GM18873 (cell line): ENCODE measurements around the gene GPLD1.

Source experiments
- ATAC-seq: cut with Tn5 transposase; IDR thresholded peaks from one replicate; pipeline ENCODE4 v1.9.1; 2021; ENCODE audit warnings: mild to moderate bottlenecking, moderate library complexity, moderate number of reproducible peaks; ENCODE audit not compliant: unreplicated experiment, low FRiP score

The GPLD1 gene

DNA sequence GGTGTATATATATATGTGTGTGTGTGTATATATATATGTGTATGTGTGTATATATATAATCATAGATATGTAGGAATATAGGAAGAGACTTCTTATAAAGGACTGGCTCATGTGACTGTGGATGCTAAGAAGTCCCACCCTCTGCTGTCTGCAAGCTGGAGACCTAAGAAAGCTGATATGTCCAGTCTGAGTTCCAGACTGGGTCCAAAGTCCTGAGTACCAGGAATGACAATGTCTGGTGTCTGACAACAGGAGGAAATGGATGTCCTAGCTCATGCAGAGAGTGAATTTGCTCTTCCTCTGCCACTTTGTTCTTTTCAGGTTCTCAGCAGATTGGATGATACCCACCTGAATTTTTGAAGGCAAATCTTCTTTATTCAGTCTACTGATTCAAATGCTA lies 12.5 kb upstream of the GPLD1 start:
- ATAC-seq = no peak

DNA sequence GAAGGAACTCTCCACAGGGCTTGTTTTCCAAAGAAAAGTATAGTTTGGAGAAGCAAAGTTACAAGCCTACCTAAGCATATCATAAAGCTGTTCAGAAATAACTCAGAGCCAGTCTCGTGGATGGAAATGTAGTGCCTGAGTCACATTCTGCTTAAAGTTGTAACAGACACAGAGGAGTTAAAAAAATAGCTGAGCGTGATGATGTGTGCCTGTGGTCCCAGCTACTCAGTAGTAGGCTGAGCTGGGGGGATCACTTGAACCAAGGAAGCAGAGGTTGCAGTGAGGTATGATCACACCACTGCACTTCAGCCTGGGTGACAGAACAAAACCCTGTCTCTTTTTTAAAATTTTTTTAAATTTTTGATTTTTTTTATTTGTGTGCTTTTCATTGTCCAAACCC lies 12.0 kb upstream of the GPLD1 start:
- ATAC-seq = no peak

DNA sequence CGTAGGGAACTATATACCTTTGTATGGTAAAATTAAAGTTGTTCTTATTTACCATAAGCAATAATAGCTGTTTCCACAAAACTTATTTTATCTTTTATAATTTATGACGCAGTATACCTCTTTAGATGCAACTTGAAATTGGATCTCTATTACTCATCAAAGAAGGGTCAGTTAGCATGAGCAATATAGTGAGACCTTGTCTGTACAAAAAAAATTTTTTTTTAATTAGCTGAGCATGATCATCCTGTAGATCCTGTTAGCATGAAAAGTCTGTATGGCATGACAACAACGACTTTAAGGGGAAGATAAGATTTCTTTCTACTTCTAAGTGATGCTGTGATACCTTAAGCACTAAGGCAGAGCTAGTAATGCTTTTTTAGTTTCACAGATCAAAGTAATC lies 11.3 kb upstream of the GPLD1 start:
- ATAC-seq = no peak

DNA sequence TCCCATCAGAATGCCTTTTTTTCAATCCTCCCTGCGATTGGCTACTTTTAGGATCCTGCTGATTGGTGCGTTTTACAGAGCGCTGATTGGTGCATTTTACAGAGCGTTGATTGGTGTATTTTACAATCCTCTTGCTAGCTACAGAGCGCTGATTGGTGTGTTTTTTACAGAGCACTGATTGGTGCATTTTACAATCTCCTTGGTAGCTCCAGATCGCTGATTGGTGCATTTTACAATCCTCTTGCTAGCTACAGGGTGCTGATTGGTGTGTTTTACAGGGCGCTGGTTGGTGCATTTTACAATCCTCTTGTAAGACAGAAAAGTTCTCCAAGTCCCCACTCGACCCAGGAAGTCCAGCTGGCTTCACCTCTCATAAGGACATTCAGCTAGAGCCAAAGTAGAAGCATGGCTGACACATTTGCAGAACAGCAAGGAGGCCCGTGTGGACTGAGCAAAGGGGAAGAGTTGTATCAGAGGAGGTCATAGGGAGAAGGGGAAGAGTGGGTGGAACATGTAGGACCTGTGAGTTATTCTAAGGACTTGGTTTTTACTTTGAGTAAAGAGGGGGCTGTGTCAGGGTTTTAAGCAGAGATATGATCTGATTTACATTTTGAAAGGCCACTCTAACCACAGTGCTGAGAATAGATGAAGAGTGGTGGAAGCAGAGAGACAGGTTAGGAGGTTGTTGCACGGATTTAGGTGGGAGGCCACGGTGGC lies 8.0 kb upstream of the GPLD1 start:
- ATAC-seq = no peak

DNA sequence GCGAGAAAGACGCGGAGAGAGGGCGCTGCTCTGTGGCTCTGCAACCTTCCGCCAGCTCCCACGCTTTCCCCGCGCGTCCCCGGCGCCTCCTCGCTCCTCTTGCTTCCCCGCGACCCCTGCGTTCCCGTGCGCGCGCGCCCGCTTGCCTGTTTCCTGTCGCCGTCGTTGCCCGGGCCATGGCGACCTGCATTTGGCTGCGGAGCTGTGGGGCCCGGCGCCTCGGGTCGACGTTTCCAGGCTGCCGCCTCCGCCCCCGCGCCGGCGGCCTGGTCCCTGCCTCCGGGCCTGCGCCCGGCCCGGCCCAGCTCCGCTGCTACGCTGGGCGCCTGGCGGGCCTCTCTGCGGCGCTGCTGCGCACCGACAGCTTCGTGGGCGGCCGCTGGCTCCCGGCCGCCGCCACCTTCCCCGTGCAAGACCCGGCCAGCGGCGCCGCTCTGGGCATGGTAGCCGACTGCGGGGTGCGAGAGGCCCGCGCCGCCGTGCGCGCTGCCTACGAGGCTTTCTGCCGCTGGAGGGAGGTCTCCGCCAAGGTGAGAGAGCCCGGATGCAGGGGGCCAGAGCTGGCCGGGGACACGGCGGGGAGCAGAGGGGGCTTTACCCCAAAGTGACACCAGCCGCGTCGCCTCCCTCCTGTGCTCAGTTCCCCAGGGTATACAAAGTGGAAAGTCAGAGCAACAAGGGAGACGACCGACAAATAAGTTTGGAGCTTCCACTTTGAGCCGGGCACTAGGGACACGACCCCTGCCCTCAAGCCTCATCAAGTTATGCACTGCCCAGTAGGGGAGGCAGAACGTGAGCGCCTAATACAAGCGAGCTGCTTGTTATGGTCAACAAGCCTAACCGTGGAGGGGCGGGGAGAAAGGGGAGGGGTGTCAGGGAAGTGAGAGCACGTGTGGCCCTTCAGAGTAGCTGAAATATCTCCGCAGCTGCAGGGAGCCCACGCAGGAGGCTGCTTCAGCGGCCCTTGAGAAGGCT lies 5.7 kb upstream of the GPLD1 start, which contains the start of gene ALDH5A1:
Gene ALDH5A1, plus strand, starts transcription at position 149 of the 975 bp plus-strand sequence. Its CDS starts 28 bp downstream, at position 177.
- ATAC-seq = peak; percentile 64

DNA sequence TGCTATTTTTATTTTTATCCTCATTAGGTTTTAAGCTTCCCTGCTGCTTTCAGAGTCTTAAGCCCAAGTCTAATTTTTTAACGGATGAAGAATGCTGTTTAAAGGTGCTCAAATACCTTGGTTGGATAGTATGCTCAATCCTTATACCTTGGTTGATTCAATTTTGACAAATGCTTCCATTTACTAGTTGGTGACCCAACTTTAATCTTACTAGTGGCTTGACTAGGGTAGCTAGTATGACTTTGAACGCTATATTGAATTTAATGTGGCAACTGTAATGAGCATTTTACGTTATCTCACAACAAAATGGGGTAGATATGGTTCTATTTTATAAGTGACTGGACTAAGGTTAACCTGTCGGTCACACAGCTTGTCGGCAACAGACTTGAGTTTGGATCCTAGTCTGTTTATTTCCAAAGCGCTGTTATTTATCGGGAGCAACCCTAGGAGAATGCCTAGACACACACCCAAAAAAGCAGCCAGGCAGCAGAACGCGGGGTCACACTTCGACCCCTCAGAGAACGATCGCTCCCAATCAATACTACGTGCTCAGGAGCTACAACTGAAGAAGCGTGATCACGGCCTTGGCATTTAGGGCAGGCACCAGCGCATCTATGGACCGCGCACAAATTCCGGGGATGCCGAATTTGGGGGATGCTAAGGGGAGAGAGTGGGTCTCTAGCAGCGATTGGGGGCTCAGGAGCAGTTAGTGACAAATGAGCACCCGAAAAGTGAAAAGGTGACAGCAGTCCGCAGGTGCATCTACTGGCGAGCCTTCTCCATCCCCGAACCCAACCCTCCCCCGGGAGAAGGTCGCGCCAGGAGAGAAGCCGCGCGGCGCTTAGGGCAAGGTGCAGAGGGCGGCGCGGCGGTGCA lies 4.8 kb upstream of the GPLD1 start:
- peak; percentile 4 for ATAC-seq

DNA sequence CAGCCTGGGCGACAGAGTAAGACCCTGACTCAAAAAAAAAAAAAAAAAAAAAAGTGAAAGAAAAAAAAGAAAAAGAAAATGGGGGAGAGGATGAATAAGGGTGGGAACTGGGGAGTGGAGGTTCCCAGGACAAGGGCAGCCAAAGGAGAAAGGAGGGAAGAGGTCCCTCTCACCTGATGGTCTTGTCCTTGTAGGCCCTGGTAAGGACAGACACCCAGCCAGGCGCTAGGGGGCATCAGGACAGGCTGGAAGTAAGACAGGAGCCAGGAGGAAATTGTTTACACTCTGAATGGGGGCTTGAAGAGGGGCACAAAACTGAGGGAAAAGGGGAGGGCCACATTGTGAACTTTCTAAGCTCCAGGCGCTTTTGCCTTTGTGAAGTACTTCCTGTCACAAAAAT lies 3.1 kb upstream of the GPLD1 start:
- no peak for ATAC-seq

DNA sequence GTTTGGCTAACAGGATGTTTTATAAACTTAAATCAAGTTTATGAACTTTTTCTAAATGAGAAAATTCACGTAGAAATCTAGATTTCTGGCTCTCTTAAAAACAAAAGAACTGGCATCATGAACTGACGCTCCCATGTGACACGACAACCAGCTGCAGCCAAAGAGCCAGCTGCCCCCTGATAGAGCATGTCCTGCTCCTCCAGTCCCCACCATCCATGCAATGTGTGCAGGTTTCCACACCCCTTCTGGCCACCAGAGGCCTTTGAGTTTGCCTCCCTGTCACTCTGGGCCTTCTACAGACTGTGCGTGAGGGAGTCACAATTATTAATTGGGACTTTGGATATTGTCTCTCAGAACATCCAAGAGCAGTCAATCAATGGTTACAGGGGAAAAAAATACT lies 1.6 kb upstream of the GPLD1 start:
- ATAC-seq = no peak

DNA sequence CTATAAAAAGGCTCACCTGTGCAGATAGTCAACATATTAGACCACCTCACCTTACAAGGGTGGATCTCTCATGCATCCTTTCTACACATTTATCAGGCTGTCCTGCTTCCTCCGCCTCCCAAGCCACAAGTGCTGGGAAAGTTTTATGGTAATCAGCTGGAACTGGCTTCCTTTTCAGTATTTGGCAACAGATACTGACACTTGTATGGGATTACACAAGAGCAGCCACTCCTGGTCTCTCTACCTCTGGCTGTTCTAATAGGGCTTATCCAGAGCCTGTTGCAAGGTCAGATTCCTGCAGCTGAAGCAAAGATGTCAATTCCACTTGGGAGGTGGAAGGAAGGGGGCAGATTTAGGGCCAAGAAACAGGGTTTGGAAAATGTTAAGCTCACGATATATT lies 503 bp upstream of the GPLD1 start:
- no peak for ATAC-seq

DNA sequence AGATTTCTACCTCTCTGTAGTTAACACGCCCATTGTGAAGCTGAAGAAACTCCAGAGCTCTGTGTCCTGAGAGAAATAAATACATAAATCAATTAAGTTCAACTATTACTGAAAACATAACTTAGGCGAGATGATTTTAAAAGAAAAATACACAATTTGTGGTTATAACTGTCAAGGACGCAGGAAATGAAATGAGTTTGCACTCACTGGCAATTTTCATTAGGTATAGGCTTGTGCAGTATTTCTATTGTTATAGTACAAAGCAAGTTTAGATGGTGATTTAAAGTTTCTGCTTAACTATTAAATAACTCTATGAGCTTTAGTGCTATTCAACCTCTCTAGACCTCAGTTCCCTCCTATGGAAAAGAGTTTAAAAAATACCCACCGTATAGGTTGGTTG lies 3.3 kb downstream of the GPLD1 start:
- no peak for ATAC-seq

DNA sequence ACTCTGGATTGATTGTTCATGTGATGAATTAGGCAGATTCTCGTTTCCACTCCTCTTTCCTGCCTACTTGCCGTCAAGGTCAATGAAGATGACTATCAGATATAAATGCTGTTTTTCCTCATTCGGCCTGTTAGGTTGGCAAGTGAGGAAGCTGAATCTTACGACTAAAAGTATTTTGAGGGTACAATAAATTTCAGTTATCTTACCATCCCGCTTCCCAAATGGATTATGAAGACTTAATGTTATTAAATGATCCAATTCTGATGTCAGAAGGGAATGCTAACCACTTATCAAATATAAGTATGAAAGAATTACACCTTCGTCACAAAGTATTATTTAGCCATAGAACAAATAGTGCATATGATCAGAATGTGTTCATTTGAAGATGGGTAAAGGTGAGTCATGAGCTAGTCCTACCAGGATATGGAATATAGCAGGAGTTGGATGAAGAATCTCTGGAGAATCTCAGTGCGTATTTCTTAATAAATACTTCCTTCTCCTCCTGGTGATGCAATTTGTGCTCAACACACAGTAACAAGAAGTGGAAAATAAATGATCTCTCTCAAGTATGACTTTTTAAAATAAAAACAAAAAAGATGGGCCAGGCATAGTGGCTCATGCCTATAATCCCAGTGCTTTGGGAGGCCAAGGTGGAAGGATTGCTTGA lies 4.6 kb downstream of the GPLD1 start:
- no peak for ATAC-seq

DNA sequence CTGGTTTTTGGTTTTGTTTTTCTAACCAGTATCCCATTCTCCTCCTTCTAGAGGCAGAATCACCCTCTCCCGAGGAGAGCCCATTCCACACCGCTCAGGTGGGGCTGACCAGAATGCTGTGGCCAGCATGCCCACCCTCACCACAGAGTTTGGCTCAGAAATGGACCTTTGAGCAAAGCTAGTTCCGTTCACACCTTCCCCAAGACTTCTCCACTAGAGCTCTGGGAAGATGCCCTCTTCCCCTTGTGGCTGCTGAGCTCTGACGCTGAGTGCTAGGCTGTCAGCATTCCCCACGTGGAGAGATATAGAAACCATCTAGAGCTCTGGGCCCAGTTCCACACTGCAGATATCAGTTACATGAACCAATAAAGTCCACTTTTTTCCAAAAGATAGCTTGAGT lies 7.9 kb downstream of the GPLD1 start:
- no peak for ATAC-seq

DNA sequence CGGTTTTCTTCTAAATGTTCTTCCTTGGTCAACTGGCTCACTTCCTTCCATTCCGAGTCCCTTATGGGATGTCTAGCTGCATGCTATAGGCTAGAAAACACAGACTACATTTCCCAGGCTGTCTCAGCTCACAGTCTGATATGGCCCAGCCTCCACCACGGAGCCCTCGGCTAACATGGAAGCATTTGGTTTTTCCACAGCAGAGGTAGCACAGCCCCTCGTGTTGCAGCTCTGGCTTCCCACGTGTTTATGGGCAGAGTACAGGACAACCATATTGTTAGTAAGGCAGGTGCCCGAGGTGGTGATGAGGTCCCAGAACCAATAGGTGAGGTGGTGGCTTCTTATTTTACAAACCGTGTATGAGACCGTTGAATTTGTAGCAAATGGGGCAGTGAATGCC lies 8.7 kb downstream of the GPLD1 start:
- no peak for ATAC-seq

DNA sequence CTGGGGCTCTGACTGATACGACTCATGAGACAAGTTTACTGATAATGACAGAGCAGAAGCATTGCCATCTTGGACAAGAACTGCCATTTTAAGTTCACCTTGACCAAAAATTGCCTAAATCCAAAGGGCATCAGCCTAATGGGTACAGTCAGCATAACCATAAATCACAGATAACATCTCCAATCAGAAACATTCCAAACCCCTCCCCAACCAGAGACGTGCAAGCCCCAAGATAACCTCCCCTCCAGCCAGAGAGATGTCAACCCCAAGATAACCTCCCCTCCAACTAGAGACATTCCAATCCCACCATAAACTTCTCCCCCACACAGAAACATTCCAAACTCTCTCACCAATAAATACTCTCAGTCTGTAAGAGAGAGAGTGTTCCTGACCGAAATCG lies 10.5 kb downstream of the GPLD1 start:
- no peak for ATAC-seq

DNA sequence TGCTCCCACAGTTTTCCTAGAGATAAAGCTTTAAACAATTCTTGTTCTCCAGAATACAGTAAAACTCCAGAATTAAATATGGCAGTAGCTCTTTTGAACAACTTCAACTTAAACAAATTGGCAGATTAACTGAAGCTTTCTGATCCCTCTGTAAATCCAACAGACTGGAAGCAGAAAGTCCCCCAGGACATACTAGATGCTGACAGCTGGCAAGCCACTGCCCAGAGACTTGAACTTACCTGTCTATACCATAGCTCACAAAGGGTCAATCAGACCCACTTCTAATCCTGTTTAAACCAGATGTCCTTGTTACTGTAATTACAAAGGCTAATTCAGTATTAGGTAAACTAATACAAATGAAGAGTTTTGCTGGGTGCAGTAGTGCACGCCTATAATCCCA lies 12.3 kb downstream of the GPLD1 start:
- ATAC-seq = no peak

DNA sequence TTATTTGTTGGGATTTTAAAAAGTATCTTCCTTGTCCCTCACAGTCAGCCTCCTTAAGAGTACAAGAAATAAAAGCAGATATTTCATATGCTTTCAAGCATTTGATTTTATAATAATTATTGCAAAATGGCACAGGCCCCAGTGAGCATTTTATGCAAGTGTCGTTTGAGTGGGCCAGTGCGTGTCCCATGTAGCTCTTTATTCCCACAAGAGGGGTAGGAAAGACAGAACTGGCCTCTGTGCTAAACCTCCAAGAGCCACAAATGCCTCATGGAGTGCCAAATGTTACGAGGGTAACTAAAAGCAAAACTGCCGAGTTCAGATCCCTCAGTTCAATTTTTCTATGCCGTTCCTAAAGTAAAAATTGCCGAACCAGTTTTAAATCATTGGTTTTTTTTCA lies 12.7 kb downstream of the GPLD1 start:
- ATAC-seq = no peak

DNA sequence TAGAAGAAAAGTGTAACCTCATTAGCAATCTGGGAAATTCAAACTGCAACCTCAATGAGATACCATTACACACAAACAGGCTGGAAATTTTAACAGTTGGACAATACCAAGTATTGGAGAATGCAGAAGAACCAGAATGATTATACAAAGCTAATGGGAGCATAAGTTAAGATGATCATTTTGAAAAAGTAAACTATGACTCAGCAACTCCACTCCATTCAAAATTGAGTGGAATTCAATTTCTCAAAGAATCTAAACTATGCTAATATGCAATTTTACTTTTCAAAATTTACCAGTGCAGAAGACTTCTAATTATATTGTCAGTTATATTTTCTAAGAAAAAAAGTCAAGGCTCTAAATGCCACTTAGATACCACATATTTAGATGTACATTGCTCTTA lies 17.2 kb downstream of the GPLD1 start:
- no peak for ATAC-seq

DNA sequence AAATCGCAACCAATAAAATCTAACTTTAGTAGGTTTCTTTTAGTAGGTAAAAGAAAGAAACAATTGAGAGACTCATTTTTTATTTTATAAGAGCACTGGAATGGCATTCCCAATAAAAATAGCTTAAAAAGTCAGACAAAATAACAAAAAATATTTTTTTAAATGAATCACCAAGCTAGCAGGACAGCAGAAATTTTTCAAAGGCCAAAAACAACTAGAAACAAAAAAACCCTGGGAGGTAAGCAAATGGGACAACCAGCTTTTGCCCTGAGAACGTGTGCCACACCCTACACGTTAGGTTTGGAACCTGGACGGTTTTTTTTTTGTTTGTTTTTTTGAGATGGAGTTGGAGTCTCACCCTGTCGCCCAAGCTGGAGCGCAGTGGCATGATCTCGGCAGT lies 19.6 kb downstream of the GPLD1 start:
- no peak for ATAC-seq

DNA sequence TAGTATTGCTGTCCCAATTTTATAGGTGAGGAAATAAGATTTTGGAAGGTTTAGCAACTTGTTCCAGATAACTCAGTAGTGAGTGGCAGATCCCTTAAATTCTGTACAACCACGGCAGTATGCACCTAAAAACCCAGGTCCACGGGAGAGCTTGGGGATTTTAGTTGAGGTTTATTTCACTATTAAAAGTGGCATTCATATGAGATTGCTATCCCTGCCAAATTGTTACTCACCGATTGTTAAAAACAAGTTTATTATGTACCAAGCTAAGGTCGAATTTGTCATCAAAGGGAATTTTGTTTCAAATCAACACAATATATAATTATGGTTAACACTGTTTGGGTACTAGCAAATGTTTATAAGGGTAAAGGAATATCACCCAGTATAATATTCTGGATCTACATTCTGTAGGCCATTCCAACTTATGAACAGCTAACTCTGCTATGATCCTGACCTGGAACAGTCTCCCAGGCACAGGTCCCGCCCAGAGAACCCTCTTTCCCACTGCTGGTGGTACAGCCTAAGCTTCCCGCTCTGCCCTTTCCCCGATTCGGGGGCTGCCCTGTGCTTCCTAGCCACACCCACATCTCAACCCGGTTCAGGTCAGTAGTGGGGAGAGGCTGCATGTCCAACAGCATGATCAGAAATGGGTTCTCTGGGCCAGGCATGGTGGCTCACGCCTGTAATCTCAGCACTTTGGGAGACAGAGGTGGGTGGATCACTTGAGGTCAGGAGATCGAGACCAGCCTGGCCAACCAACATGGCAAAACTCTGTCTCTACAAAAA lies 24.9 kb downstream of the GPLD1 start:
- ATAC-seq = no peak
